Activated CD4-positive, CD25-positive, alpha-beta regulatory T cell treated with anti-CD3 and anti-CD28 coated beads, Interleukin-2, amount 50 U/mL, for 24 hours (primary cell): ENCODE measurements around the gene MAP4K4.
A peak's percentile ranks its signal among the peaks of the same experiment; 100 is the strongest.

ENCODE experiments used
- ATAC-seq, 2 donors: fragments of 150-1000 bp; cut with Tn5 transposase; one replicate each; pipeline ENCODE4 v1.10.0; 2021; ENCODE audit warnings: mild to moderate bottlenecking in 1 of 2, moderate library complexity in 1 of 2

Gene MAP4K4

DNA sequence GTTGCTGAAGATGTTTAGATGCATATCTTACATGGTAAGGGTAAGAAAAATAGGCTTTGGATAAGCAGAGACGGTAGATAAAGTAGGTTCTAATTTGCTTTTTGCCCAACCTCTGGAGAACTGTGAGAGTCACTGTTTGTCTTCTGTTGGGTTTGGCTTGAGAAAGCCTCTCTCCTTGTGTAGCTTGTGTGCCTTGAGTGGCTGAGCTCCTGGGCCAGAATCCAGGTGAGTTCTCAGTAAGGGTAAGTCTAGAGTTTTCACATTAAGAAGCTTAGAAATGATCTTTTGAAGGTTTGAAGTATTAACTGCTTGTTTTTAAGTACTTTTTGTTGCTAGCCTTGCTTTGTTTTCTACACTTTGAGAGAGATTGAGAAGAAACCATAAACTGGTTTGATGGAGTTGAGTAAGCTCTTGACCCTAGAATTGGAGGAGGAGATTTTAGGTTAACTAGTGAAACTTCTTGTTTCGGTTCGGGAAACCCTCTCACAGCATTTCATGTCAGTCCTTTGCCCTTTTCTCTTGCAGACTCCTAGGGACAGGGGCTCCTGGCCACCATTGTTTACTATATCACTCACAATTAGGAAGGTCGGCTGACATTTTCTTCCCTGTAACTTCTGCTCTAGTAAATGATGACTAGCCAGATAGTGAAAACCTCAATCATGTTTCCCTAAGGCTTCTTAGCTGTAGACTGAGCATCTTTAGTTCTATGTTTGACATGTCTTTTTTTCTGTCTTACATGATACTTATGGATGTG, 26.0 kb downstream of the MAP4K4 start:
- no peak for ATAC-seq

DNA sequence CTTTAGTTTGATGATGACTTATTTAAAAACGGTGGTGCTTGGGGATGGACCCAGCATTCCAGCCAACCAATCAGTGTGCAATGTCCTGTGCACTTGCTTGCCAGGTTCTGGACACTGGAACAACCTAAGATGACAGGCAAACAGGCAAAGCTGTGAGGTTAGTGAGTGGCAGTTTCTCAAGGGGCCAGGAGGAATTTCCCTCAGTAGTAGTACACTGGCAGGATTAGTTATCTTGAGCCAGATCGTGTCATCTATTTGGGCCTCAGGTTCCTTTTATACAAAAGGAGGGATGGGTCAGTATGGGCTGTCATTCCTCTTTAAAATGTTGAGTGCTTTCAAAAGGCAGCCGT, 26.6 kb downstream of the MAP4K4 start:
- no peak for ATAC-seq

DNA sequence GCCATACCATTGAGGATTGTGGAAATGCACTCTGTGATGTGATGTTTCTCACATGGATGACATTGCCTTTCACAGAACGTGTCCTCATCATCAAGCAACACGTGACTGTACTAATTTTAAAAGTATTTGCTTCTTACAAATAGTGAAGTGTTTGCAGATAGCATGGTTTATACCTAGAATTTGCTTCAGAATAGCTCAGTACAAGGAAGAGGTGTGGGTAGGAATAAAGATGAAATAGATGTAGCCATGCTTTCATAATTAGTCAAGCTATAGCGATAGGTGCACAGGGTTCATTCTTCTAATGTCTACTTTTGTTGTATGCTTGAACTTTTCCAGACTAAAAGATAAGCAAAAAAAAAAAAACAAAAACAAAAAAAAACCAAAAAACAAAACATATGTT, 27.5 kb downstream of the MAP4K4 start:
- ATAC-seq, result peak; percentile 81 to 87

DNA sequence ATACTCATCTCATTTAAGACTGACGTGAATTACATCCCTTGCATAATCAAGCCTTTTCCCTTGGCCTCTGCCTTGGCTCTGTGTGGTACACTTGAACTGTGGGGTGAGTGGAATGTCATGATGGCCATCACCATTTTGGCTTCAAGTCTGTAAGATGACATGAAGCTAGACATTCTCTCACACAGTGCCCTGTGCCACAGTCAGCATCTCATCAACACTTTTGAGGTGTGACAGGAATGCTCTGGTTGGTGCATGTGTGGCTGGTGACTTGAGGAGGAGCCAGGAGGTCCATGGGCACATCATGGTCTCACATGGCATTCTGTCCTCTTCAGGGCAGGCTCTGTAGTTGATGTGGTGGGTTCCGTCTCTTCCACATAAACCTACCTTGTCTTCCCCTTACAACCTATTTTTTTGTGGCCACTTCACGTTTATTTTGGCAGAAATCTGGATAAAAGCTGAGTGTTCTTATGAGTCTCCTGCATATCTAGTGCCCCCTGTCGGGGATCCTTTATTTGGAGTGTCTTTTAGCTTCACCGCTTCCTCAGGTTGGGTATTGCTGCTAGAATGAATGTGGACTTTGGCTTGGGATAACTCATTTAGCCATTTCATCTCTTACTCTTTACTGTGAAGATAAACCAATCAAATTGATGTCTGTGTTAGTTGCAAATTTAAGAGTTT, 28.1 kb downstream of the MAP4K4 start:
- peak in 1 of 2 donors; percentile 5 for ATAC-seq

DNA sequence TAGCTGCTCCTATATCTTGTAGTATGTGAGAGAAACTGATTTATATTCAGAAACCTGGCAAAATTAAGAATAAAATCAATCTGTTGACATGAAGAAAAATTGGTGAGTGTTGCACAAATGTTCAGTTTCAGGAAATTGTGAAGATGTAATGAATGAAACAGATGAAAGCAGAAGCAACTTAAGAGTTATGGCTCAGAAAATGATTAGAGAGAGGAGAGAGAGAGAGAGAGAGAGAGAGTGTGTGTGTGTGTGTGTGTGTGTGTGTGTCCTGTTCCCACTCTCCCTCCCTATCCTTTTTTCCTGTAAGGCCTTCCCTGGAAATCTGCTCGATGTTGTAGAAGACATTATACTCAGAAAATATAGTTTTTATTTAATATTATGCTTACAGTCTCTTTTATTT, 31.4 kb downstream of the MAP4K4 start:
- no peak for ATAC-seq

DNA sequence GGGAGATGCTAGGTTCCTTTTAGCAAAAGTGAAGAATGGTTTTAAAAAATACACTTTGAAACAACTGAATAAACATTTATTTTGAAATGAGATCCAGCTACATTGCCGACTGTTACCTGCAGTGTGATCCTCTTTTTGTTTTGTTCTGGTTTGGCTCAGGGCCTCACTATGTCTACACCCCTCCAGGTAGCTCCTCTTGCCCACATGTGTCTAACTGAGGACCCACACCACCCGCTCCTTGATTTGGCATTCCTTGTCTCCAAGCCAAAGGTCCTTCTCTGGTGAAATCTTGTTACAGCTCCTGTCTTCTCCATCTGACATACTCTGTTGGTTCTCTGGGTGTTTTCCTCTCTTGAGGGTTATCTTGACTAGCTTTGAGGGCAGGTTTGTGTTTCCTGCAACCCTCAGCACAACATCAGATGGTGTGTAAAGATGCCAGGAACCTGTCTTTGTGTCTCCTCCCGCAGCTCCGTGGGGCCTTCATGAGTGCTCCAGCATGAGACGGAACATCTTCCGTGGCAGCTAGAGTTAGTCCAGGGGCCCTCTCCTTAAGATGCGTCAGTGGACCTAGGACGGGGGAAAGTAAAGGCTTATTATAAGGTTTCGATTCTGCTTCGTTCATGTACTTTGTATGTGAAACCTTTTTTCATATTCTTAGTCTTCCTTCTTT, 32.1 kb downstream of the MAP4K4 start:
- peak; percentile 27 to 32 for ATAC-seq

DNA sequence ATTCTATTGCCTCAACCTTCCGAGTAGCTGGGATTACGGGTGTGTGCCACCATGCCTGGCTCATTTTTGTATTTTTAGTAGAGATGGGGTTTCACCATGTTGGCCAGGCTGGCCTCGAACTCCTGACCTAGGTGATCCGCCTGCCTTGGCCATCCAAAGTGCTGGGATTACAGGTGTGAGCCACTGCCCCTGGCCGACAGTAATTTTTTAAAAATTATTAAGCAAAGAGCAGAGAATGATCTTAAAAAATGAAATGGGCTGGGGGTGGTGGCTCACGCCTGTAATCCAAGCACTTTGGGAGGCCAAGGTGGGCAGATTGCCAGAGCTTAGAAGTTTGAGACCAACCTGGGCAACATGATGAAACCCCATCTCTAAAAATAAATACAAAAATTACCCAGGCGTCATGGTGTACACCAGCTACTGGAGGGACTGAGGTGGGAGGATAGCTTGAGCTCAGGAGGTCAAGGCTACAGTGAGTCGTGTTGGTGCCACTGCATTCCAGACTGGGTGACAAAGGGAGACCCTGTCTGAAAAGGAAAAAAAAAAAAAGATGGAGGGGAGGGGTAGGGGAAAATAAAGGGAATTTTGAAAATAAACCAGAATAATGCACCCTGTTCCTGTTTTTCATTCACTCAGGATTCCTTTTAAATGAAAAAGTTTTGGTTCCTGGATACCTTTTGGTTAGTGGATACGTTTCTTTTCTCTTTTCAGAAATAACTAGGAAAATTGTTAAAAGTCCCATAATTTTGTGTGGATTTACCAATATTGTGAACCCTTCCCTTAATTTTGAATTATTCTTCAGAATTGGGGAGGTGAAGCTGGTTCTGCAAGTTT, 33.9 kb downstream of the MAP4K4 start:
- ATAC-seq, result no peak

DNA sequence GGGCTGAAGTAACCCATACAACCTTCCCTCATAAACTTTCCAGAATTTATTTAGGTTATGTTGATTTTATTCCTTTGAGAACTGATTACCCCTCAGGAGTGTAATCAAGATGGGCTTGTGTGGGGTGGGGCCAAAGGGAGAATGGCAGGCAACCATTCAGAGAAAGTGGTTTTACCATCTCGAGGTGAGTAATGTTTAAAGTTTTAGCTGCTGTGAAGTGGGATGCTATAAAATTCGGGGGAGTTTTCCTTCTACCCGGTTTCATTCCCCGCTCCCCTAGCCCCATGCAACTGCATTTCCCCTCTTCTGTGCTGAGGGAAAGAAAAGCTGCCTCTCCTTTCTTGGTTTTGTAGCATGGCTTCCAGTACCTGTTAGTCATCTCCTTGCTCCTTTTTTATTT, 34.7 kb downstream of the MAP4K4 start:
- ATAC-seq, result no peak

DNA sequence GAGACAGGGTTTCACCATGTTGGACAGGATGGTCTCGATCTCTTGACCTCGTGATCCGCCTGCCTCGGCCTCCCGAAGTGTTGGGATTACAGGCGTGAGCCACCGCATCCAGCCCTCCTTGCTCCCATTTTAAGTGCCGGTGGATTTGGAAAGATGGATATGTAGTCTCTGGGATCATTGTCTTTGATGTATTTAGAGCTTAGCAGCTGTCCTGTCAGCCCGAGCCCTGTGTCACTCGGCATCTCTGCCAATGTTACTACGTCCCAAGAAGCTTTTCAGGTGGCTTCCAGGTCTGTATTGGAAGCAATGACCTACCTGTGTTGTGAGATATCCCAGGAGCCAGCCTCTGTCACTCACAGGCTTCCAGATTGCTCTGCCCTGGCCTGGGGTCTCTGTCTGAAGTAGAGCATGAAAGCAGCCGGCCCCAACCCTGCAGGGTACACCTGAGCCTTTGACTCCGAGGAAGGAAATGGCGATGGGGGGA, 35.3 kb downstream of the MAP4K4 start:
- no peak for ATAC-seq

DNA sequence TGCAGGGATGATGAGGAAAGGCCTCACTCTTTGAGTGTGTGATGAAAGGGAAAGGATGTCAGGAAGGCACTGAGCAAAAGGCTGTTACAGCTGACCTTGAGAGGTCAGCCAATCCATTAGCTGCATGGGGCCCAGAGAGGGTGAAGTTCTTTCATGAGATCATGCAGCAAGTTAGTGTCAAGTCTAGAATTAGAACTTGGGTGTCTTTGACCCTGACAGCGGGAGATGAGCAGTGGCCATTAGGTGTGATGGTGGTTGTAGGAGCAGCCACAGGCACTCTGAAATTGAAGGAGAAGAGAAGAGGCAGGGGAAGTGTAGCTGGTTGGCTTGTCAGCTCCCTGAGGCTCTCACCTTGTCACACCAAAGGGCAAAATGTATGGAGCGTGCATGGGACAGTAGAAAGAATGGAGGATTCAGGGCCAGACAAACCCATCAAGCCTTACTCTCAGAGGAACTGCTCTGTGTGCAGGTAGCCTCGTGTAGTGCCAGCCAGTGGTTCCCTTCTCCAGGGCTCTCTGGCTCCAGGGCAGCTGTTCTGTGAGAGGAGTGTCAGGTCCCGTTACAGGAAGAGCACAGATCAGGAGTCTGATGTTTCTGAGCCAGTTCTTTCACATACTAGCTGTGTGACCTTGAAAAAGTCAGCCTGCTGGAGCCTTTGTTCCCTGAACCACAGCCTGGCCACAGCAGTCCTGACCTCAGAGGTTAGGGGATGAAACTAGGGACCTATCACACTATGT, 35.9 kb downstream of the MAP4K4 start:
- no peak for ATAC-seq

DNA sequence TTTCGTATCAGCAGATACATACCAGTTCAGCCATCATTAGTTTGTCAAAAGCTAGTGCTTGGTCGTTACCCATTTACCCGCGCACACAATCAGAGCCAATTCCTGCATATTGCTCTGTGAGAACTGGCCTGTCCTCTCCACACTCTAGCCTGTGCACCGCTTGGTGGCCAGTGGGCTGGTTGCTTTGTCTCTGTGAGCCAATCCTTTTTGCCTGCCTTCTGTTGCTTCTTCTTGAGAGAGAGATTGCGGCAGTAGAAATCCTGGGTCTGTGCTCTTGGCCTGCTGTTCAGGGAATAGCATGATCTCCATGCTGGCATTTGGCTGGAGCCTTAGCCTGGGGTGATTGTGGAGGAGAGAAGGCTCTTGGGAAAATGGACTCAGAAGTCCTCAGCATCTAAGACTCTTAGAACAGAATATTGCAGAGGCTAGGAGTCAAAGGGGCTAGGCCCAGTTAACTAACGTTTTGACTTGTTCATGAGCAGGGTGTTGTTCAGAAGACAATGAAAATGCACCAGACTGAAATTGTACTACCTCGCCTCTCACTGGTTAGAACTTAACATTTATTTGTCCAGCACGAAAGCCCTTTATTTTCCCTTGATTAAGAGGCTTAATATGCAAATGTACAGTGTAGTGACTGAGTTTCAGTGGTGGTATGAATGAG, 37.1 kb downstream of the MAP4K4 start:
- no peak for ATAC-seq

DNA sequence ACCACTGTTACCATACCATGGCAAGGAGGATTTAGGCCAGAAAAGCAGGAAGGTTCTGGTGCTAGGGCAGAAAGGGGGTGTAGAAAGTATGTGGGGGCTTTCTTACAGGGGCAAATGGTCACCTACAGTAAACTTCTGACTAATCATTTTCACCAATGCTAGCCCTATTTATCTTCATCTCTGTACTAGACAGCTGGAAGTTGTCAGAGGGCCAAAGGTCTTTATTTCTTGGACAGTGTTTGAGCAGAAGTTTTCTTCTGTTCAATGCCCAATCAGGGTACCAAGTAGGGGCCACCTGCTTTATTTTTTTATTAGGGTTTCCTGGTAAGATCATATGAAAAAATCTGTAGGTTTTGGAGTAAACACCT, 37.6 kb downstream of the MAP4K4 start:
- ATAC-seq, result no peak

DNA sequence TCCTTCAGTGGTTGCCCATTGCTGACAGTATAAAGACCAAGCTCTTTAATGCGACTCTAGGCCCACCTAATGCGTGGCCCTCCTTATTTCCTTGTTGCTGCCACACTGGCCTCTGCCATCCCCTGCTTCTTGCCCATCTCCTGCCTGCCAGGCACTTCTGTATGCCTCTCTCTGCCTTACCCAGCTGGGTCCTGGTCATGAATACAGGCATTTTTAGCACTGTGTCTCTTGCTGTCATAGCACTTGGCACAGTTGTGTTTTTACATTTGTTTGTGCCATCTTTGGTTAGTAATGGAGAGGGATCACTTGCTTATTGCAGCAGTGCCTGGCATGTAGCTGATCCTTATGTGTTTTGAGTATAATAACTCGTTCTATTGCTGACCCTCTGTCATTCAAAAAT, 38.7 kb downstream of the MAP4K4 start:
- no peak for ATAC-seq

DNA sequence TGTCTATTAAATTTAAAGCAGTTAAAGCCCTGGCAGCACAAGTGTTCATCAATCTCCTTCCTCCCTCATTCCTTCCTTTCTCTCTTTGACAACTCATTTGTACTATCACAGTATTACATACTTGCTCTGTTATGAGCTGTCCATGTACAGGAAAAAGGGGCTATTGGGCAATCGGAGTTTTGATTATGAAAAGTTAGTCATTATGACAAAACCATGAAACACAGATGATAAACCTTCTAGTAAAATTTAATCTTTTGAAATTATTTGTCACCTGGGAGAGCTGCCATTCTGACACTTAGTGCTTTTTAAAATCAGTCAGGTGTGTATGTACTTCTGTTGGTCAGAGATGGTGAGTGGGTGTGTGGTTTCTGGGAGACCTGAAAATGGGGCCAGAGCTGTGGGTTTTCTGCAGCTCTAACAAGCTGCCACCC, 39.4 kb downstream of the MAP4K4 start:
- peak; percentile 90 to 91 for ATAC-seq

DNA sequence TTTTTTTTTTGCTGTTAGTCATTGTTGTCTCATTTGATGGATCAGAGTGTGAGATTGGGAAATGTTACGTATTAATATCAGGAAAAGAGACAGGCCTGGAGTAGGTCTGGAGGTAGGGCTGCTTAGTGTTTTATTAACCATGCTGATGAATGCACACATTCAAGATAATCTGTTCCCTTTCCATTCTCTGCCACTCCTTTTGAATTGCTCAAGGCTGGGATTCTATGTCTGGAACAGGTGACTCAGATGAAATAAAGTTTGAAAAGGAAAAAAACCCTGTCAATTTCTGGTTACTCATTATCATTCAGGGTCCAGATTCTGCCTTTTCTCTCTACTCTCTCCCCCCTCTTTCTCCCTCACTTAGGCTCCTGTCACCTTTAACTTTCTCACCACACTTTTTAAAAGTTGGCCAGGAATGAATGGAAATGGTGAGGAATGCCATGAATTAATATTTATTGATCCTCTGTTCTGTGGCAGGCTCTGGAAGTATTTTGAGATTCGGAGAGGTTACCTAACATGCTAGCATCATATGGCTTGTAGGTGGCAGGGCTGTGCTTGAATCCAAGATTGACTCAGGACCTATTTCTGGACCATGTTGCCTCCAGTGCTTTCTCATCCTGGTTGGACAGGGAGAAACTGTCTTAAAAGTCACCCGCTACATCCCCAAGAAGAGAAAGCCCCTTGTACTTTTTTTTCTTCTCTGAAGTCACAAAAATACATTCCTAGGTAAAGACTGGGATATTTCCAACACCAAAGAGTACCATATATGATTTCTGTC, 40.2 kb downstream of the MAP4K4 start:
- ATAC-seq, result no peak

DNA sequence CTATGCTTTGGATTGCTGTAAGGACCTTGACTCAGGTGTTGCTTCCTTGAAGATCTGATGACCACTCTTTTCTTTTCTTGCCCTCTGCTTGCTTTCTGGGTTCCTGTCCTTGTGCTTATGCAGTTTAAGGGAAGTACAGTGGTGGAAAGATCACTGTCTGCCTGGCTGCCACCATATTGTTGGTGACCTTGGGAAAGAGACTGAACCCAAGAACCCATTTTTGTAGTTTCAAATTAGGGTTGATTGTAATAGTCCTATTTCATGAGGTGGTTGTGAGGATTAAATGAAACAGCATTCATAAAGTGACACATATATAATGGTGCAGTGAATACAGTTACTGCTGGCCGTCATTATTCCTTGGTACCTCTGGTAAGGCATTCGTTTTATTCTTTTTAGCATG, 41.1 kb downstream of the MAP4K4 start:
- ATAC-seq, result no peak

DNA sequence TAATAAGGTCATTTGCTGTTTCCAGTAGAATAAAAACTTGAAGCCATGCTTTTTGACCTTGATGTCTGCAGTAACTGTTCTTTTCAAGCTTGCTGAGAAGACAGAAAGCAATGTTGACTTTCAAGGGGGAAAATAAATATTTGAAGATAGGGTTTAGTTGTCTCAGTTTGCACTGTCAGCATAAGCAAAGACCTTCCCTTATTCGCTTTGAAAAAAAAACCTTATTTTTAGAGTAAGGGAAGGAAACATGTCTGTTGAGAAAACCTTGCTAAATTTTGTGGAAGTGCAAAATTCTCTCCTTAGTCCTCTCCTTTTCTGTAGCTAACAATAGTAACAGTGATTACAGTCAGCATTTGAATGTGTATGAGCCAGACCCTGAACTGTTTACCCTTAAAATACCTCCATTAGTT, 43.1 kb downstream of the MAP4K4 start:
- ATAC-seq, result no peak

DNA sequence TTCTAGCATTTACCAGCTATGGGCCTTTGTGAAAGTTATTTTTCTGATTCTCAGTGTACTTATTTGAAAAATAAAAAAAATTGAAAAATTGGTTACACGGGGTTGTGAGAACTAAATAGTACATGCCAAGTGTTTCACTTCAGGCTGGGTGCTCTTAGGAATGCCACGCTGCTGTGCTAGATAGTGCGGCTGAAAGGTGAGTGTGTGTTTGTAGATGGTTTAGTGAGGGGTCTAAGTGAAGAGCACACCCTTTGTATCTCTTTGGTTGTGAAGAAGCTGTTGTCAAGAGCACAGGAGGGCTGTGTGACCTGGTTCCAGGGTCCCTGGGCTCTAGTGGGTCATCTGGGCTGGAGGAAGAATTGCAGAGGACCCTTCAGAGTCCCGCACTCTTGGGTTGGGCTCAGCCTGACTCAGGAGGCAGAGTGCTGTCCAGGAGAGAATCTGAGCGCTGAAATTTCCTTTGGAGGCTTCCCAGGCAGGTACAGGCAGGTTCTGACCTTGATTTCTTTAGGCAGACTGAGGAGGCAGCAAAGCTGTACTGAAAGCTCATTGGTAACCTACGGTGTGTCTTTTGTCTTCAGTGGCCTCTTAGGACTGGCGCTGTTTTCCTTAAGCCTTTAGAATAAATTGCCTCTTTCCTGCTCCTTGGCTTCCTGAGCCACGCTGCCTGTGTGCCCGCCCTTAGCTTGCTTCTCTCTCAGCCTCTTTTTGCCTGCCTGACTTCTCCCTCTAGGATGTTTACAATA, 44.4 kb downstream of the MAP4K4 start:
- ATAC-seq, result no peak

DNA sequence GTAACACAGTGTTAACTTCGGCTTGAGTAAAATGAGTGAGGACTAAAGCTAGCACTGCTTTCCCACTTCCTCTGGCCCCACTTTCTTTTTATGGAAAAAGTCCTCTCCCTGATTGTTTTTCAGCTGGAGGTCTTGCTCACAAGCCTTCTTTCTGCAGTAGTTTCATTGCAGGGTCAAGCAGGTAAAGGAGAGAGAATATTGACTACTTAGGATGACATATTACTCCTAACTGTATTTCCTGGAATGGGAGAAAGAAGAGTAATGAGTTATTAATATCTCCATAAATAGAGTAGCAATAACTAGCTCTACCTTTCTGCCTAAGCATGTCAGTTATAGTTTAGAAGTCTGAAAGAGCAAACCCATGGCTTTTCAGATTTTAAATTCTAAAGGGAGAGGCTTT, 45.0 kb downstream of the MAP4K4 start:
- no peak for ATAC-seq

DNA sequence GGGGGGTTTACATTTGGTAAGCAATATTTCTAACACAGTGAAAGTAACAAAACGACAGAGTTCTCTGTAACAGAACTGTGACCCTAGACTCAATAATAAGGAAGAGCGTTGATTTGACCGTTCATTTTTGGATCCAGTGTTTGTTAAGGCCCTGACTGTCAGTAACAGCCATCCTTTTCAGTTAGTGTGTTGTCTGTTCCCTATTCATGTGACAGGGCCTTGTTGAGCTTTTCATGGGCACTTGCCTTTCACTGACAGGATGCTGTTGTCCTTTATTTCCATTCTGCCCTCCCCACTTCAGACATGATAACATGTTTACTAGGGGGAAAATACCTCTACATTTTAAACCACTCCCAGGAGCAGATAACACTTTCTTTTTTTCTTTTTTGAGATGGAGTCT, 45.8 kb downstream of the MAP4K4 start:
- no peak for ATAC-seq
